Adipose tissue (tissue), 3 donors: ENCODE results near the gene CNBP. TPM values are rescaled to one million over a fixed set of nuclear protein-coding genes. Genes with fewer than 3 reads are reported as not detected.
A peak's percentile ranks its signal among the peaks of the same experiment; 100 is the strongest.
"Not testable (repeated sequence)": the region's sequence is repeated elsewhere in the genome, so short reads cannot be mapped to it uniquely, and the experiment has no call there.

Source experiments
- H3K27ac ChIP-seq: one replicate; pipeline ENCODE4 v1.5.1; 2013; ENCODE audit warnings: low read depth, low read length
- WGBS, 3 donors: extraction: QIAGEN DNeasy Blood & Tissue Kit; methylation state at CpG; one replicate each; pipeline ENCODE4 v1.1.7; 2013; 5-methylcytosine and 5-hydroxymethylcytosine counted together
- polyA plus RNA-seq, 3 donors: library from polyadenylated mRNA; stranded (reverse); fragments of 200-250 nt; gene quantifications; one replicate each; pipeline ENCODE4 v1.2.3, GENCODE V29; 2013
- donor health status: healthy with polysubstance abuse.
- donor health status: Bipolar disorder and iron deficiency.
- donor health status: healthy.

Gene CNBP
- 100 to 1,000 TPM; 280 to 403 (median 372) TPM for polyA plus RNA-seq

- H3K27ac ChIP-seq: peak within 1 kb of the TSS; percentile 94
- WGBS, 3 donors: 0 to 1% (median 0%) methylated on average over 80 to 83 of the region's 83 CpGs
These were observed at the start of gene CNBP for GRCh38 chr3:129183569-129184395. Gene CNBP, minus strand, starts transcription at chr3:129183896. Its CDS starts 12,139 bp downstream, at chr3:129171757.

GRCh38 chr3:129231331-129232119 is 47.8 kb upstream of the CNBP start:
- WGBS, 3 donors: 52 to 87% (median 81%) methylated on average over 10 of the region's 10 CpGs
- H3K27ac ChIP-seq: peak overlapping the region; percentile 76

- peak overlapping the region; percentile 29 for H3K27ac ChIP-seq
- WGBS, 3 donors: 40 to 67% (median 50%) methylated on average over 7 of the region's 7 CpGs
These were observed 46.8 kb upstream of the CNBP start for GRCh38 chr3:129230311-129231019.

GRCh38 chr3:129228891-129229585 is 45.3 kb upstream of the CNBP start:
- H3K27ac ChIP-seq: peak overlapping the region; percentile 72
- 47 to 79% (median 50%) methylated on average over 11 of the region's 11 CpGs for WGBS, 3 donors

GRCh38 chr3:129226374-129226773 is 42.7 kb upstream of the CNBP start:
- 62 to 85% (median 64%) methylated on average over 6 of the region's 6 CpGs for WGBS, 3 donors

GRCh38 chr3:129224984-129225393 is 41.3 kb upstream of the CNBP start:
- no peak overlapping the region for H3K27ac ChIP-seq
- 1 to 2% (median 2%) methylated on average over 9 of the region's 9 CpGs for WGBS, 3 donors

More at GRCh38 chr3:129226374-129226773, 42.7 kb upstream of the CNBP start:
- no peak overlapping the region for H3K27ac ChIP-seq

- H3K27ac ChIP-seq: not testable (repeated sequence)
- WGBS, 3 donors: 52 to 80% (median 58%) methylated on average over 1 of the region's 1 CpG
These were observed 40.7 kb upstream of the CNBP start for GRCh38 chr3:129224387-129224786.

GRCh38 chr3:129218742-129219141 is 35.0 kb upstream of the CNBP start:
- H3K27ac ChIP-seq: no peak overlapping the region
- 85 to 90% (median 90%) methylated on average over 2 of the region's 2 CpGs for WGBS, 3 donors

GRCh38 chr3:129213238-129213637 is 29.5 kb upstream of the CNBP start:
- no peak overlapping the region for H3K27ac ChIP-seq
- WGBS, 3 donors: 96 to 100% (median 98%) methylated on average over 5 of the region's 5 CpGs

GRCh38 chr3:129211772-129212171 is 28.1 kb upstream of the CNBP start:
- 11 to 22% (median 13%) methylated on average over 6 of the region's 6 CpGs for WGBS, 3 donors
- no peak overlapping the region for H3K27ac ChIP-seq

GRCh38 chr3:129211345-129211744 is 27.6 kb upstream of the CNBP start:
- H3K27ac ChIP-seq: no peak overlapping the region
- WGBS, 3 donors: 31 to 80% (median 35%) methylated on average over 1 of the region's 1 CpG

GRCh38 chr3:129207479-129207878 is 23.8 kb upstream of the CNBP start:
- no peak overlapping the region for H3K27ac ChIP-seq
- 38 to 65% (median 56%) methylated on average over 4 of the region's 4 CpGs for WGBS, 3 donors

GRCh38 chr3:129205109-129205832 is 21.6 kb upstream of the CNBP start:
- WGBS, 3 donors: 83 to 91% (median 89%) methylated on average over 8 of the region's 8 CpGs
- H3K27ac ChIP-seq: no peak overlapping the region

GRCh38 chr3:129204473-129204872 is 20.8 kb upstream of the CNBP start:
- no peak overlapping the region for H3K27ac ChIP-seq
- 65 to 75% (median 71%) methylated on average over 2 of the region's 2 CpGs for WGBS, 3 donors

GRCh38 chr3:129199366-129199765 is 15.7 kb upstream of the CNBP start:
- 65 to 78% (median 68%) methylated on average over 8 of the region's 8 CpGs for WGBS, 3 donors
- H3K27ac ChIP-seq: no peak overlapping the region

GRCh38 chr3:129197321-129197720 is 13.6 kb upstream of the CNBP start:
- whole genome bisulfite sequencing, 3 donors: 49 to 79% (median 70%) methylated on average over 1 of the region's 1 CpG
- no peak overlapping the region for H3K27ac ChIP-seq

- 72 to 90% (median 76%) methylated on average over 3 of the region's 3 CpGs for WGBS, 3 donors
- H3K27ac ChIP-seq: no peak overlapping the region
These were observed 12.9 kb upstream of the CNBP start for GRCh38 chr3:129196601-129197000.
